Mucosa of descending colon (tissue), 3 donors: ENCODE measurements around the gene TSPAN3. TPM values are rescaled to one million over a fixed set of nuclear protein-coding genes. Genes with fewer than 3 reads are reported as not detected.

ENCODE experiments used
- ATAC-seq: fragments of 200-7000 bp; cut with Tn5 transposase; one replicate; pipeline ENCODE4 v1.9.1; 2020; ENCODE audit warnings: mild to moderate bottlenecking, moderate library complexity
- DNase-seq, 3 donors: peaks; one replicate each; pipeline ENCODE4 v3.0.0-alpha.2; 2020
- H3K36me3 ChIP-seq: fragments of 200-600 bp; one replicate; pipeline ENCODE4 v1.8.0; 2021; ENCODE audit warnings: low read depth, mild to moderate bottlenecking
- H3K4me1 ChIP-seq: fragments of 200-600 bp; one replicate; pipeline ENCODE4 v1.8.0; 2021; ENCODE audit warnings: low read depth, mild to moderate bottlenecking
- H3K4me3 ChIP-seq: fragments of 200-600 bp; one replicate; pipeline ENCODE4 v1.8.0; 2021; ENCODE audit warnings: mild to moderate bottlenecking
- H3K9me3 ChIP-seq: fragments of 200-600 bp; one replicate; pipeline ENCODE4 v1.8.0; 2021; ENCODE audit warnings: mild to moderate bottlenecking
- CTCF ChIP-seq: fragments of 200-600 bp; IDR thresholded peaks from one replicate; pipeline ENCODE4 v1.8.0; 2022; ENCODE audit warnings: antibody characterized with exemption, mild to moderate bottlenecking
- intact Hi-C, 2 donors: fragments of 100-400 bp; cut with DNase I in 1 of 2; cut with micrococcal nuclease in 1 of 2; formaldehyde crosslinking; loops; one replicate each; pipeline versions ENCODE4 v1.11.0 to v1.11.1; 2022; cut with DNase I, micrococcal nuclease
- total RNA-seq, 3 donors: library from RNA; stranded (reverse); fragmentation: NEBNext Ultra II Directional in 2 of 3; extraction: Animal tissue kit (Norgen Biotek cat#: 25700) in 2 of 3; gene quantifications; one replicate each; pipeline versions ENCODE4 v1.2.1 to v1.2.4, GENCODE V29; 2021 to 2023
- donor health status: DM: no; HTN: no; CAD: no; lungs with moderate emphysema.
- donor health status: DM: no; HTN: no; CAD: no.
- donor health status: DM: no; HTN: yes; CAD: no.

The TSPAN3 gene
- total RNA-seq, 3 donors from 2014 or later = 419 to 945 (median 666) TPM

DNA sequence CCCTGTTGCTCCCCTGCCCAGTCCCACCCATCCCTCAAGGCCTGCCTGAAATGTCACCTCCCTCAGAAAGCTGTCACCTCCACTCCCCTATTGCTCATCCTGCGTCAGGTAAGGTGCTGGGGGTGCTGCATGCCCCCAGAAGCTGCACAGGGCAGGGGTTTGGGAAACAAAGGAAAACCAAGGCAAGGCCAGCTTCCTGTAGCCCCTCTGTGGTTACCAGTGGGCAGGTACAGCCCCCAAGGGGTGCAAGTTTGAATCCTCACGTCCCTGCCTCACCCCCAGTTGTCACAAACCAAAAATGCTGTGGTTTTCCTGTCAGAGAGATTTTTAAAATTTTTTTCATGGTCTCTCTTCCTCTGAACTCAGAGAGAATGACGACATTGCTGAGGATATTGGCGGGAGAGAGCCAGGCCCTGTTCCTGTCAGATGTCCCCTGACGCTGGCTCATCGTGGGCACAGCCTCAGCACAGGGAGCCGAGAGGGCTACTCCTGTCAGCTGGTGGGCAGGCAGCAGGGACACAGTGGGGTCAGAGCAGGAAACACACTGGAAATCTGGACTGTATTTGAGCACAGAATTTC, 49.0 kb downstream of the TSPAN3 start:
- H3K36me3 ChIP-seq = no peaks in the 10 kb centered on the region
- peak; percentile 17 for ATAC-seq
- DNase-seq = peak in 2 of 3 donors; percentile 39 to 64

GRCh38 chr15:77021088-77021481, 49.8 kb downstream of the TSPAN3 start:
- no peak for TF ChIP-seq CTCF
- Histone ChIP-seq H3K36me3 (no peaks in the 10 kb centered on the region), H3K4me3 (no peak overlapping the region), H3K4me1 (peaks cover 4% of the 10 kb centered on the region), H3K9me3 (no peaks in the 10 kb centered on the region)
- ATAC-seq = no peak
- intact Hi-C loops = loop anchor here in 1 of 2 donors (10.0 kb wide), 1 partner anchor 524 kb away; no protein-coding TSS in a partner anchor
- peak in 1 of 3 donors; percentile 20 for DNase-seq

More for the DNA sequence above, 49.0 kb downstream of the TSPAN3 start:
- no peaks in the 10 kb centered on the region for H3K9me3 ChIP-seq
- TF ChIP-seq CTCF = no peak
- intact Hi-C loops = loop anchor here in 1 of 2 donors (10.0 kb wide), 1 partner anchor 523 kb away; no protein-coding TSS in a partner anchor
- no peak overlapping the region for H3K4me3 ChIP-seq
- peaks cover 4% of the 10 kb centered on the region for H3K4me1 ChIP-seq

DNA sequence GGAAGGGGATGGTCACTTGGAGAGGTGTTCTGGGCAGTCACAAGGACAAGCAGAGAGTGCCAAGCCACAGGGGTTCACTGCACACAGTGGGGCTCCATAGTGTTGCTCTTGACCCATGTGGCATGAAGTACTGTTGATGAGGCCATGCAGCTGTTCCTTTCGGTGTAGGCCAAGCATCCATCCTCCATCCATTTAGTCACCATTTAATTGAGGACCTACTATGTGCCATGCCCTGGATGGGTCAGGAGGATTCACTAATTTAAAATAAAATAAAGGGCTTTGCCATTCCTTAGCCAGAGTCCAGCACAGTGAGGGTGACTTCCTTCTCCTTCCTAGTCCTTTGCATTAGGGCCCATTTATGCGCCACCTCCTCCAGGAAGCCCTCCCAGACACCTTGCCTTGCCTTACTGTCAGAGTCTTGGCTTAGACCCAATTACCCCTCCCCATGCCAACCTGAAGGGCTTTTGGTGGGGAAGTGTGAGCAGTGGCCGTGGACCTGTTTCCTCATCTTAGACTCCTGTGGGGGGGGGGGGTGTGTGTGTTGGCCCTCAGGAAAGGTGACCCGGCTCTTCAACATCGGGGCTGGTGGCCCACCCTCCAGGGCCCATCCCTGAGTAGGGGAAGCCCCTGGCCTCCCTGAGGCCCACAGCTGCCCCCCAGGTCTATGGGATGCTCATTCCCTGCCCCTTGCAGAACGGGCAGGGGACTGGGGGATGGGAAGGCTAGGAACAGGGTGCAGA, 50.4 kb downstream of the TSPAN3 start:
- intact Hi-C loops = loop anchor here in 1 of 2 donors (10.0 kb wide), 1 partner anchor 524 kb away; no protein-coding TSS in a partner anchor
- TF ChIP-seq CTCF = no peak
- Histone ChIP-seq H3K4me3 (no peak overlapping the region), H3K9me3 (no peaks in the 10 kb centered on the region), H3K4me1 (peaks cover 4% of the 10 kb centered on the region), H3K36me3 (no peaks in the 10 kb centered on the region)
- DNase-seq = no peak
- ATAC-seq = no peak

DNA sequence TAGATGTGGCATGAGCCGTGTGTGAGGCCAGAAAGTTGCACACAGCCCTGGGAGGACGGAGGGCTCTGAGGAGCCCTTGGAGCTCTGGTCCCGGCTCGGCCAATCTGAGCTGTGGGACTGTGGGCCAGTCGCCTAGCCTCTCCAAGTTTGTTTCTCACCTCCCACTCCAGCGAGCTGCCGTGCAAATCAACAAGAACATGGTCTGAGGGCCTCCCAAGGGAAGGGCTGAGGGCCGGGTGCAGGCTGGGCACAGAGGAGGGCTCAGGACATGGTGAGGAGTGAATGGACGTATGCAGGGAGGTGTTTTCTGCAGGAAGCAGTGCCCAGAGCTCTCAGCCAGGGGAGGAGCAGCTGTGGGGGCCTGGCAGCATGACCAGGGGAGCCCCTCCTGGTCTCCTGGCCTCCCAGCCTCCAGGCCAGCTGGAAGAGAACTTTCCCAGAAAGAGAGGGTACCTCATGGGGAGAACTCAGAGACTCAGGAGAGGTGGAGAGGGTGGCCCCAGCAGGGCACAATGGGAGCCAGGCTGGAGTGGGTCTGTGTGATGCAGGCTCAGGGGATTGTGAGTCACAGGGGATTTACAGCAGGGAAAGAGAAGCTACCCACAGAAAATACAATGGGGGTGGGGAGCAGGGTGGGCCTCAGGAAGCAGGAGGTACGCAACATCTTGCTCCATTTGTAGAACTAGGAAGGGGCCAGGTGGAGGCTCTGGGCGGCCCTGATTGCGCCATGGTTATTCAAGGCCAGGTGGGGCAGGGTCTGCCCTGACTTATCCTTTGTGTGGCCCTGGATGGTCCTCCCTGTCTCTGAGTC, 51.2 kb downstream of the TSPAN3 start:
- DNase-seq (peak in 1 of 3 donors; percentile 39), ATAC-seq (no peak)
- no peaks in the 10 kb centered on the region for H3K36me3 ChIP-seq
- H3K4me1 ChIP-seq = peaks cover 4% of the 10 kb centered on the region
- H3K4me3 ChIP-seq = no peak overlapping the region
- TF ChIP-seq CTCF = no peak
- no peaks in the 10 kb centered on the region for H3K9me3 ChIP-seq
- intact Hi-C loops = loop anchor here in 1 of 2 donors (10.0 kb wide), 1 partner anchor 525 kb away; no protein-coding TSS in a partner anchor

DNA sequence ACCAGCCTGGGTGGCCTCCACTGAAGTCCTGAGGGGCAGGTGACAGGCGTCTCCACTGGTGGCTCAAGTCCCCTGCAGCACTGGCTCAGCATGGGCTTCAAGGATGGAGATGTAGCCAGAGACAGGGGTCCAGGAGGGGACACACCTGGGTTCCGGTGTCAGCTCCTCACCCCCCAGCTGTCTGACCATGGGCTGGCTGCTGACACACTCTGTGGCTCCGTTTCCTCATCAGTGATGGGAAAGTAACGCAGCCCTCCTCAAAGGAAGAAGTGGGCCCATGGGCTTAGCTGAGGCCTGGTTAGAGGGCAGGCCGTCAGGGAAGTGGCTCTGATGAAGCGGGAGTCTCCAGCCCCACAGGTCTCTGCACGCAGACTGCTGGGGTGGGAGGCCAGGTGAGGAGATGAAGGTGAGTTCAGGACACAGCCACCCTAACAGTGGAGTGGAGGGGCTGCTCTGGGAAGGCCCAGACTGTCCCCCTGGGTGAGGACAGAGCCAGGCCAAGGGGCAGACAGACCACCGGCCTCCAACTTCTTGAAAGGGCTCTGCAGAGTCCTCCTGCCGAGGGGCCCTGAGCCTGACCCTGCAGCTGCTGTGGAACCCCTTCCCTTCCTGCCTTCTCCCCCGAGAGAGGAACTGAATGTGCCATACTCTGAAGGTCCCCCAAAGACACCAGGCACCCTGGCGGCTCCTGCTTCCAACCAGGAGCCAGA, 52.0 kb downstream of the TSPAN3 start:
- DNase-seq (peak in 2 of 3 donors; percentile 14 to 40), ATAC-seq (no peak)
- no peaks in the 10 kb centered on the region for H3K4me1 ChIP-seq
- H3K9me3 ChIP-seq = no peaks in the 10 kb centered on the region
- no peak for TF ChIP-seq CTCF
- H3K4me3 ChIP-seq = no peak overlapping the region
- no peaks in the 10 kb centered on the region for H3K36me3 ChIP-seq
- intact Hi-C loops = no loop called here
